Mesendoderm (in vitro differentiated cells): Measurements from ENCODE around the gene ZDHHC1.

Source experiments
- DNase-seq: peaks from one replicate; pipeline ENCODE4 v3.0.0; 2013
- H2AK5ac ChIP-seq: 2 replicates; pipeline ENCODE4 v1.6.1; 2013; ENCODE audit warnings: low read length, inconsistent platforms
- H2BK120ac ChIP-seq: 2 replicates; pipeline ENCODE4 v1.6.1; 2013; ENCODE audit warnings: low read depth, mild to moderate bottlenecking, low read length, moderate library complexity, mixed read lengths
- H2BK15ac ChIP-seq: replicated peaks from 2 replicates; pipeline ENCODE4 v1.6.1; 2013; ENCODE audit warnings: low read depth, mild to moderate bottlenecking, moderate library complexity
- H2BK5ac ChIP-seq: 2 replicates; pipeline ENCODE4 v1.6.1; 2013; ENCODE audit warnings: low read length, inconsistent platforms
- H3K18ac ChIP-seq: 2 replicates; pipeline ENCODE4 v1.6.1; 2013; ENCODE audit warnings: mild to moderate bottlenecking, low read length, mixed read lengths
- H3K23ac ChIP-seq: one replicate; pipeline ENCODE4 v1.6.1; 2013; ENCODE audit warnings: low read length
- H3K27ac ChIP-seq: 2 replicates; pipeline ENCODE4 v1.5.1; 2013; ENCODE audit warnings: low read depth, mild to moderate bottlenecking, inconsistent platforms, low read length, moderate library complexity
- H3K27me3 ChIP-seq: 2 replicates; pipeline ENCODE4 v1.6.1; 2013; ENCODE audit warnings: low read length, control low read depth, mild to moderate bottlenecking, inconsistent platforms; ENCODE audit not compliant: insufficient read depth, poor library complexity
- H3K36me3 ChIP-seq: 2 replicates; pipeline ENCODE4 v1.6.1; 2013; ENCODE audit warnings: low read length, inconsistent platforms; ENCODE audit not compliant: control insufficient read depth, insufficient read depth
- H3K4ac ChIP-seq: one replicate; pipeline ENCODE4 v1.6.1; 2013; ENCODE audit warnings: low read depth, mild to moderate bottlenecking, low read length, moderate library complexity
- H3K4me1 ChIP-seq: 2 replicates; pipeline ENCODE4 v1.6.1; 2013; ENCODE audit warnings: low read depth, low read length, inconsistent platforms; ENCODE audit not compliant: control insufficient read depth
- H3K4me2 ChIP-seq: 2 replicates; pipeline ENCODE4 v1.6.1; 2013; ENCODE audit warnings: low read length
- H3K4me3 ChIP-seq: 2 replicates; pipeline ENCODE4 v1.5.1; 2013; ENCODE audit warnings: mild to moderate bottlenecking, low read length
- H3K56ac ChIP-seq: one replicate; pipeline ENCODE4 v1.6.1; 2013; ENCODE audit warnings: low read length
- H3K79me1 ChIP-seq: 2 replicates; pipeline ENCODE4 v1.6.1; 2013; ENCODE audit warnings: low read length, inconsistent platforms
- H3K79me2 ChIP-seq: 2 replicates; pipeline ENCODE4 v1.6.1; 2013; ENCODE audit warnings: mild to moderate bottlenecking, low read length; ENCODE audit not compliant: control insufficient read depth, insufficient read depth
- H3K9ac ChIP-seq: 2 replicates; pipeline ENCODE4 v1.6.1; 2013; ENCODE audit warnings: low read length, inconsistent platforms
- H4K5ac ChIP-seq: one replicate; pipeline ENCODE4 v1.6.1; 2013; ENCODE audit warnings: low read length
- H4K8ac ChIP-seq: one replicate; pipeline ENCODE4 v1.6.1; 2013; ENCODE audit warnings: low read depth, mild to moderate bottlenecking, control low read depth, low read length, moderate library complexity
- WGBS: extraction: QIAGEN DNeasy Blood & Tissue Kit; methylation state at CpG from one replicate; pipeline ENCODE4 v1.1.7; 2013; ENCODE audit warnings: low lambda C conversion rate, missing lambda C conversion rate; ENCODE audit not compliant: insufficient coverage; ENCODE audit errors: extremely low coverage; 5-methylcytosine and 5-hydroxymethylcytosine counted together

ZDHHC1 gene

DNA sequence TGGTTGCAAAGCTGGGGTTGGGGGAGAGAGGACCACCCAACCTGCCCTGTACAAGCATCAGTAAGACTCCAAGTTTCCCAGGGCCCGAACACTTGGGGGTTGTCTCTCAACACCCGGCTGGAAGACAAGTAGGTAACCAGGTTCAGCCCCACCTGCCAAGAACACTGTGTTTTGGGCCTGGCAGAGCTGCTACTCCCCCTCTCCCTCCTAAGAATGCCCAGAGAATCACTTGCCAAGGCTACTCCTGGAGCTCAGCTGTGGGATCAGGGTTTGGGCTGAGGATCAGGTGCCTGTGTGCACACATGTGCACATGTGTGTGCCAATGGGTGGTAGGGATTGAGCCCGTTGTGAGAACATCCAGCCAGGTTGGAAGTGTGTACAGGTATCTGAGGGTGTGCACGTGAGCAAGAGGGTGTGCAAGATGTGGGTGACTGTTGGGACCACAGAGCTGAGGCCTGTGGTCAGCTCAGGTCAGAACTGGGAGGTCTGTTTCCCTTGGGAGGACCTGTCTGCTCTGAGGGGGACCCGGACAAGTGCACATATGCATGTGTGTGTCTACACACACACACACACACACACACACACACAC is 16.9 kb upstream of the ZDHHC1 start:
- H3K27ac ChIP-seq: no peak overlapping the region
- H3K4me3 ChIP-seq: no peak overlapping the region
- no peak overlapping the region for H3K18ac ChIP-seq
- H3K27me3 ChIP-seq: peaks cover 4% of the 10 kb centered on the region
- H4K8ac ChIP-seq: no peak overlapping the region
- no peaks in the 10 kb centered on the region for H3K79me2 ChIP-seq
- H2BK5ac ChIP-seq: no peak overlapping the region
- H3K4ac ChIP-seq: no peak overlapping the region
- H2BK120ac ChIP-seq: no peak overlapping the region
- peak overlapping the region; percentile 8 for H3K9ac ChIP-seq
- no peak overlapping the region for H2AK5ac ChIP-seq
- no CpG with 5 or more reads among the region's 5 CpGs for WGBS
- H3K36me3 ChIP-seq: no peaks in the 10 kb centered on the region
- no peaks in the 10 kb centered on the region for H3K79me1 ChIP-seq
- H3K56ac ChIP-seq: peak overlapping the region; percentile 65
- H3K23ac ChIP-seq: no peak overlapping the region
- no peak for DNase-seq
- H4K5ac ChIP-seq: no peak overlapping the region
- H3K4me1 ChIP-seq: peaks cover 9% of the 10 kb centered on the region
- no peak overlapping the region for H3K4me2 ChIP-seq
- no peak overlapping the region for H2BK15ac ChIP-seq

- no peaks in the 10 kb centered on the region for H3K79me1 ChIP-seq
- H3K4me2 ChIP-seq: no peak overlapping the region
- peaks cover 4% of the 10 kb centered on the region for H3K27me3 ChIP-seq
- no peak for DNase-seq
- peak overlapping the region; percentile 5 for H3K4ac ChIP-seq
- no peak overlapping the region for H4K5ac ChIP-seq
- H3K36me3 ChIP-seq: no peaks in the 10 kb centered on the region
- H3K56ac ChIP-seq: peak overlapping the region; percentile 65
- no peaks in the 10 kb centered on the region for H3K79me2 ChIP-seq
- no peak overlapping the region for H2BK15ac ChIP-seq
- no peak overlapping the region for H2AK5ac ChIP-seq
- H3K9ac ChIP-seq: peak overlapping the region; percentile 8
- WGBS: no CpG with 5 or more reads among the region's 5 CpGs
- peak overlapping the region; percentile 32 for H3K18ac ChIP-seq
- H3K27ac ChIP-seq: no peak overlapping the region
- H3K4me3 ChIP-seq: no peak overlapping the region
- no peak overlapping the region for H4K8ac ChIP-seq
- no peak overlapping the region for H3K23ac ChIP-seq
- H2BK5ac ChIP-seq: no peak overlapping the region
- H3K4me1 ChIP-seq: peaks cover 9% of the 10 kb centered on the region
- no peak overlapping the region for H2BK120ac ChIP-seq
Measured at GRCh38 chr16:67432506-67432890, 16.2 kb upstream of the ZDHHC1 start.

GRCh38 chr16:67431775-67432505 is 15.7 kb upstream of the ZDHHC1 start:
- no peaks in the 10 kb centered on the region for H3K79me2 ChIP-seq
- no peak overlapping the region for H4K8ac ChIP-seq
- H3K4me3 ChIP-seq: peak overlapping the region; percentile 23
- H2BK5ac ChIP-seq: no peak overlapping the region
- H3K4me1 ChIP-seq: peaks cover 9% of the 10 kb centered on the region
- no peak overlapping the region for H3K27ac ChIP-seq
- H3K4ac ChIP-seq: peak overlapping the region; percentile 5
- peak; percentile 63 for DNase-seq
- WGBS: no CpG with 5 or more reads among the region's 13 CpGs
- peak overlapping the region; percentile 32 for H3K18ac ChIP-seq
- H3K79me1 ChIP-seq: no peaks in the 10 kb centered on the region
- no peak overlapping the region for H4K5ac ChIP-seq
- peak overlapping the region; percentile 86 for H3K56ac ChIP-seq
- H3K36me3 ChIP-seq: no peaks in the 10 kb centered on the region
- H2BK120ac ChIP-seq: no peak overlapping the region
- H3K9ac ChIP-seq: peak overlapping the region; percentile 78
- H2AK5ac ChIP-seq: no peak overlapping the region
- peaks cover 4% of the 10 kb centered on the region for H3K27me3 ChIP-seq
- H3K4me2 ChIP-seq: peak overlapping the region; percentile 98
- H3K23ac ChIP-seq: no peak overlapping the region
- no peak overlapping the region for H2BK15ac ChIP-seq

DNA sequence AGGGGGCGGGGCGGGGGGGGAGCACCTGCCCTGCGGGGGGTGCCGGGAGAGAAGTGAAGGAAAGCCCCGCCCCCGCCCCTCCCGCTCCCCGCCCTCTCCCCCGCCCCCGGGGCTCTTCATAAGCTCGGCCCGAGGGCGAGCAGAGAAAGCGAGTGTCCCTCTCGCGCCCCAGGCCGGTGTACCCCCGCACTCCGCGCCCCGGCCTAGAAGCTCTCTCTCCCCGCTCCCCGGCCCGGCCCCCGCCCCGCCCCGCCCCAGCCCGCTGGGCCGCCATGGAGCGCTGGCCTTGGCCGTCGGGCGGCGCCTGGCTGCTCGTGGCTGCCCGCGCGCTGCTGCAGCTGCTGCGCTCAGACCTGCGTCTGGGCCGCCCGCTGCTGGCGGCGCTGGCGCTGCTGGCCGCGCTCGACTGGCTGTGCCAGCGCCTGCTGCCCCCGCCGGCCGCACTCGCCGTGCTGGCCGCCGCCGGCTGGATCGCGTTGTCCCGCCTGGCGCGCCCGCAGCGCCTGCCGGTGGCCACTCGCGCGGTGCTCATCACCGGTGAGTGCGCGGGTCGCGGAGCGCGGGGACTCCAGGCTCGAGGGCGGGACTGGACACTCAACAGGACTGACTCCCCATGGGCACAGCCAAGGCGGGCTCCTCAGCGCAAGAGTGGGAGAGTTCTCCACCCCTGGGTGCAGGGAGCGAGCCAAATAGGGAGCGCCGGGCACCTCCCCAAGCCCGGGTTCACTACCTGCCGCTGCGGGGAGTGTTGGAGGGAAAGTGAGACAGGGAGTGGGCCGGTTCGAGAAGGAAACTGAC is 14.9 kb upstream of the ZDHHC1 start, which contains the start of gene HSD11B2:
Gene HSD11B2 (plus strand): TSS at position 145 of the 798 bp plus-strand sequence. CDS start 128 bp downstream, at position 273.
- H3K56ac ChIP-seq: peak within 1 kb of the TSS; percentile 93
- H2BK120ac ChIP-seq: no peak within 1 kb of the TSS
- H3K4ac ChIP-seq: peak within 1 kb of the TSS; percentile 8
- H4K8ac ChIP-seq: no peak within 1 kb of the TSS
- peak within 1 kb of the TSS; percentile 35 for H3K4me3 ChIP-seq
- H2BK5ac ChIP-seq: no peak within 1 kb of the TSS
- no peaks in the 10 kb centered on the region for H3K79me1 ChIP-seq
- peaks cover 9% of the 10 kb centered on the region for H3K4me1 ChIP-seq
- peak within 1 kb of the TSS; percentile 98 for H3K4me2 ChIP-seq
- peaks cover 4% of the 10 kb centered on the region for H3K27me3 ChIP-seq
- no peak within 1 kb of the TSS for H3K27ac ChIP-seq
- H2AK5ac ChIP-seq: no peak within 1 kb of the TSS
- H4K5ac ChIP-seq: no peak within 1 kb of the TSS
- peak within 1 kb of the TSS; percentile 78 for H3K9ac ChIP-seq
- WGBS: no CpG with 5 or more reads among the region's 87 CpGs
- peak; percentile 76 for DNase-seq
- peak within 1 kb of the TSS; percentile 23 for H3K18ac ChIP-seq
- H3K23ac ChIP-seq: peak within 1 kb of the TSS; percentile 66
- no peaks in the 10 kb centered on the region for H3K79me2 ChIP-seq
- no peak within 1 kb of the TSS for H2BK15ac ChIP-seq
- H3K36me3 ChIP-seq: no peaks in the 10 kb centered on the region

GRCh38 chr16:67430504-67430976 is 14.3 kb upstream of the ZDHHC1 start:
- Histone ChIP-seq H3K18ac (peak overlapping the region; percentile 18), H2BK15ac (no peak overlapping the region), H3K9ac (peak overlapping the region; percentile 72), H3K56ac (peak overlapping the region; percentile 93), H2BK120ac (no peak overlapping the region), H4K8ac (no peak overlapping the region), H3K23ac (peak overlapping the region; percentile 66), H2BK5ac (no peak overlapping the region), H4K5ac (no peak overlapping the region), H3K4ac (peak overlapping the region; percentile 8), H2AK5ac (no peak overlapping the region), H3K4me3 (peak overlapping the region; percentile 35), H3K27me3 (peaks cover 4% of the 10 kb centered on the region), H3K79me1 (no peaks in the 10 kb centered on the region), H3K4me2 (peak overlapping the region; percentile 84), H3K79me2 (no peaks in the 10 kb centered on the region), H3K4me1 (peaks cover 9% of the 10 kb centered on the region), H3K36me3 (no peaks in the 10 kb centered on the region), H3K27ac (no peak overlapping the region)
- no CpG with 5 or more reads among the region's 53 CpGs for WGBS
- DNase-seq: no peak
